Suppressor macrophage treated with lipopolysaccharide for 1 hour (primary cell): ENCODE results near the gene HMGN4.

Source experiments
- DNase-seq, 3 donors: peaks; one replicate each; pipeline ENCODE4 v3.0.0-alpha.2; 2020 to 2022

The HMGN4 gene

DNA sequence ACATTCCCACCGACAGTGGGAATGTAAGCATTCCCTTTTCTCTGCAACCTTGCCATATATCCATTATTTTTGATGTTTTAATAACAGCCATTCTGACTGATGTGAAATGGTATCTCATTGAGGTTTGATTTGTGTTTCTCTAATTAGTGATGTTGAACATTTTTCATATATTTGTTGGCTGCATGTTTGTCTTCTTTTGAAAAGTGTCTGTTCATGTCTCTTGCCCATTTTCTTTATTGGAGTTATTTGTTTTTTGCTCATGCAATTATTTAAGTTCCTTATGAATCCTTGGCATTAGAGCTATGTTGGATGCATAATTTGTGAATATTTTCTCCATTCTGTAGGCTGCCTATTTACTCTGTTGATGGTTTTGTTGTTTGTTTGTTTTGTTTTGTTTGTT lies 40.6 kb downstream of the HMGN4 start:
- no peak for DNase-seq

DNA sequence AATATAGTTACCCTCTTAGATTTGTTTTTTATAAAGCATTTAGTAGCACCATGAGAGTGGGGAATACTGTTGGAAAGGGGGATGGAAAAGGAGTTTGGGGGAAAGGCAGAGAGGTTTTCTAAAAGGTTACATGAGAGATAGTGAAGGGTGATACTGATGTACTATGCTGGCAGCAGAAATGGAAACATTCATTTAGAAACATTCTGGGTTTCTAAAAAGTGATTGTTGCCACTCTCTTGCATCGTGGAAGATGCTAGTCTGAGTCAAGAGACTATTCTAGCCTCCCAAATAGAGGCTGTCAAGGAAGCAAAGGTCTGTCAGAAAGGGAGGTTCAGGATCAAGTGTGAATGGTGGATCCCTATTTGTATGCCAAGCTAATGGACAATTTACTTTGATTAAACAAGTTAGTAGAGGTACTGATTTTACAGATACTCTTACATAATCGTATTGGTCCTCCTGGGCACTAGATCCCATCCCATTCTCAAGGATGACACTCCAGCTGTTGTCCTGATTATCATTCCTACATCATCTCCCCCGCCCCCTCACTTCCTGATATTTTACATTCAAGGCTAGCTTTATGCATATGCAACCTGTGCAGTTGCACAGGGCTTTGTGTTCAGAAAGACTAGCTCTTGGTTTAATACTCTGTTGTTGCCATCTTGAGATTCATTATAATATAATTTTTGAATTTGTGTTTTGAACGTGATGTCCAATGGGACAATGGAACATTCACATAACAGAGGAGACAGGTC lies 43.2 kb downstream of the HMGN4 start:
- no peak for DNase-seq

DNA sequence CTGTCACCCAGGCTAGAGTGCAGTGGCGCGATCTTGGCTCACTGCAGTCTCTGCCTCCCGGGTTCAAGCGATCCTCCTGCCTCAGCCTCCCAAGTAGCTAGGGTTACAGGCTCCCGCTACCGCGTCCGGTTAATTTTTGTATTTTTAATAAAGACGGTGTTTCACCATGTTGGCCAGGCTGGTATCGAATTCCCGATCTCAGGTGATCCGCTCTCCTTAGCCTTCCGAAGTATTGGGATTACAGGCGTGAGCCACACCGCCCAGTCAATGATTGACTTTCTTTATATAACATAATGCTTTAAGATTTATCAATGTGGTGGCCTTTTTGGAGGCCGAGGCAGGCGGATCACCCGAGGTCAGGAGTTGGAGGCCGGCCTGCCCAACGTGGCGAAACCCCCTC lies 50.8 kb downstream of the HMGN4 start:
- no peak for DNase-seq

DNA sequence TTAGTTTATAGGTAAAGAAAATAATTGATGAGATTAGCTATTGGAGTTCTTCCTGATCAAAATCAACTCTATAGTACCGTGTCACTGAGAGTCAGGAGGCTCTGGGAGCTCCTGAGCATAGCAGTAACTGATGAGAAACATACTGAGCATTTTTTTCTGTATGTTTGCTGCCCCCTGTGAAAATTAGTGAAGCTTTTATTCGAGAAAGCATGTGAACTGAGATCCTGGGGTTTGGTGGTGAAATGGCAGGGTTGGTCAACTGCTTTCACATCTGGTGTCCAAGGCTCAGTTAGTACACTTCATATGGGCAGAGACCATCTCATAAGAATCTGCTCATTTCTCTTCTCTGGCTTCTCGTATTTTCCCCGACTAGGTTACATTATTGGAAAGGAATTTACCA lies 54.5 kb downstream of the HMGN4 start:
- DNase-seq = no peak

DNA sequence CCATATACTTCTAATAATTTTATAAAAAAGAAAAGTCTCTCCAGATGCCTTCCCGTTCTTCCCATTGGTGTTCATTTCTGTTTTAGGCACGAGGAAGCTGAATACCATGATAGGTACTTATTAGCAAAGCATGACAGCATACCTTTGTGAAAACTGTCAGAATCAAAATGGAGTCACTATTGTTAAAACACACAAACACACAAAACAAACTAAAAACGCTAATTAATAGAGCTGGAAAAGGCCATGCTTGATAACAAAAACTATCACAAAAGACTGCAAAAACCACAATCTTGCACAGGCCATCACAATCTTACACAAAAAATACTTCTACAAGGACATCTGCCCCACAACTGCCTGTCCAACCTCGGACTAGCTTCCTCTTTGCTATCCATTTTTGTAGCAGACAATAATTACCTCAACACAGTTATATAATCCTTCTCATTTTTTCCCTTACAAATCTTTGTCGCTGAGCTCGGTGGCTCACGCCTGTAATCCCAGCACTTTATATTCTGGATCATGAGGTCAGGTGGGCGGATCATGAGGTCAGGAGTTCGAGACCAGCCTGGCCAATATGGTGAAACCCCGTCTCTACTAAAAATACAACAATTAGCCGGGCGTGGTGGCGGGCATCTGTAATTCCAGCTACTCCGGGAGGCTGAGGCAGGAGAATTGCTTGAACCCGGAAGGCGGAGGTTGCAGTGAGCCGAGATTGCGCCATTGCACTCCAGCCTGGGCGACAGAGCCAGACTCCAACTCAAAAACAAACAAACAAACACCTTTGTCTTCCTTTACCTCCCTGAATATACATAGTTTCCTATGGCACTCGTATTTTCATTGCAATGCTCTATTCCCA lies 55.3 kb downstream of the HMGN4 start:
- DNase-seq = no peak

DNA sequence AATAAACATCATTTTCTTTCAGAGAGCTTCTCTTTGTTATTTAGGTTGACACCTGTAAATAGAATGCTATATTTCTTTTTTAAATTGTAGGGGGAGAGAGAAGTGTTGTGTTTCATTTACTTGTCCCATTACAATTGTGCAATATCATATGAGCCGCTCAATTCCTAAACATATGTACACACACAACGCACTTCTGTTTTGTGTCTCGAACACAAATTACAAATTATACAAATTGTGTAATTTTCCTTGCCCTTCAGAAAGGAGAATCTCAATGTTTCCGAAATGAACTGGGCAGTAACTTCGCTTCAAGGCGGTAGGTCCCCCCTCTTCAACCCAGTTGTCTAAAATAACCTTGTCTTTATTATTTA lies 55.9 kb downstream of the HMGN4 start:
- peak in 1 of 3 donors; percentile 15 for DNase-seq

DNA sequence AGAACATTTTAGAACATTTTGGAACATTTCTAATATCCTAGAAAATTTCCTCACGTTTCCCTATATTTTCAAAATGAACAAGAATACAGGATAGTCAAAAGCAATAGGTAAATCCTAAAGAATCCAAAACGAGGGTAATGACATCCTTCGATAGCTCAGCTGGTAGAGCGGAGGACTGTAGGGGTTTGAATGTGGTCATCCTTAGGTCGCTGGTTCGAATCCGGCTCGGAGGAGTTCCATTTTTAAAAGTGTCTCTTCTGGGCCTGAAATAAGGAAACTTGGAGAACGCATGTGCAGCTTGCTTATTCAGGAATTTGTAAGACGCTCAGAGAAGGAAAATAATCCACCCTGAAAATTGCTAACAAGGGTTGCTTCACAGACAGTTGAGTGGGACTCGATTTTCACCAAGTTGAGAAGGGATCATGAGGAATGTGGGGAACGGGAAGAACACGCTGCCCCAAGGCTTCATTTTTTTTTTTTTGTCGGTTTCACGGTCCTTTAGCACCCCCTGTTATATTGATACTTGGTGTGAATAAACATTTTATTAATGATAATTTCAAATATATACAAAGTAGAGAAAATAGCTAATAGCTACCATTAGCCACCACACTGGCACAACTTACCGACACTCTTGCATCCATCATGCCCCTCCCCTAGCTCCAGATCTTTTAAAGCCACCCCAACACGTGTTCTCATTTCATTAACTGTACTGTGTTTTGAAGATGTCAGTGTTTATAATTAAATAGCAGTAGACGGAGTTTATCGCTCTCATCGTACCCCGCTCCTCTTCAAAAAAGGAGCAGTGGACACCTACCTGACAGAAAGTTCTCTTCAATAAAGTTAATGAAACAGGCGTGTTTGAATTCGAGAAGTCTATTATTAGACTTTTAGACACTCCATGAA lies 56.8 kb downstream of the HMGN4 start:
- peak; percentile 29 to 45 (median 39) for DNase-seq

DNA sequence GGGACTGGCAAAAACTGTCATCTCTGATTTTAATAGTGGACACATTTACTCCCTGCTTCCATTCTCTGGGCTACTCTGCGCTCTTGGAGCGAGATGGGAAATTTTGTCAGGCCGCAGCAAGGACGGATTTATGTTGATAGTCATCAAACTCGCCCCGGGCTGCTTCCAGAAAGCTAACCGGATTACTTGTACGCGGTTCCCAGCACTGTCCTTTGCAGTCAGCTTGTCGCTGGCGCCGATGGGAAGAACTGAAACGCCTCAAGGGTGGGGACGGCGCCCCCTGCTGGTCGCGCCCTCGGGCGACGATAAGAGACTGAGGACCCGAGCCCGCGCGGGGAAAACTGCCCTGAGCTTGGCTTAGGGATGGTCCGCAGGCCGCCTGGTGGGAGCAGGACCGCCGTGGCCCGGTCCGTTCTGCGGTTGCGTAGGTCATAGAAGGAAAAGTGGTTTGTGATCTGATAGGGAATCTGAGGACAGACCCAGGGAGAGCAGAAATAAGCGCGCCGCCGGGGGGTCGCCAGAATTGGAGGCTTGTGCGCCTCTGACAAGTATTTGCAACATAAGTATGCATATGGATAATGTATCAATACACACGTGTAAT lies 57.6 kb downstream of the HMGN4 start:
- peak; percentile 90 to 97 (median 94) for DNase-seq
